Adrenal gland (tissue), 12 donors: ENCODE measurements around the gene FCN2. TPM values are rescaled to one million over a fixed set of nuclear protein-coding genes. Genes with fewer than 3 reads are reported as not detected.
A peak's percentile ranks its signal among the peaks of the same experiment; 100 is the strongest.

Experiments
- DNase-seq, 7 donors: peaks; one replicate each; pipeline ENCODE4 v3.0.0-alpha.2; 2019 to 2020
- H3K27ac ChIP-seq, 5 donors: fragments of 200-600 bp; sonication (generic) in 4 of 5; 1 replicate in 3 of 5; 2 replicates in 2 of 5; pipeline versions ENCODE4 v1.5.1 to v1.8.0; 2016 to 2020; ENCODE audit warnings: mild to moderate bottlenecking in 1 of 5
- H3K27me3 ChIP-seq: fragments of 200-600 bp; 2 replicates; pipeline ENCODE4 v1.8.0; 2021
- H3K36me3 ChIP-seq, 2 donors: fragments of 200-600 bp; replicated peaks in 1 of 2; 1 replicate in 1 of 2; 2 replicates in 1 of 2; pipeline versions ENCODE4 v1.5.1 to v1.8.0; 2018 to 2022
- H3K4me1 ChIP-seq, 2 donors: fragments of 200-600 bp; replicated peaks in 1 of 2; 1 replicate in 1 of 2; 2 replicates in 1 of 2; pipeline versions ENCODE4 v1.5.1 to v1.8.0; 2018 to 2021
- H3K4me3 ChIP-seq, 4 donors: fragments of 200-600 bp; sonication (generic) in 3 of 4; one replicate each; pipeline ENCODE4 v1.5.1; 2016 to 2018
- H3K9me3 ChIP-seq, 3 donors: fragments of 200-600 bp; sonication (generic) in 1 of 3; replicated peaks in 1 of 3; 1 replicate in 2 of 3; 2 replicates in 1 of 3; pipeline versions ENCODE4 v1.5.1 to v1.8.0; 2016 to 2021
- CTCF ChIP-seq, 6 experiments: fragments of 450-650 bp in 4 of 6; fragments of 200-600 bp in 2 of 6; sonication (generic) in 1 of 6; IDR thresholded peaks; 1 replicate in 5 of 6; 2 replicates in 1 of 6; pipeline versions ENCODE4 v1.5.1 to v1.8.0; 2016 to 2021; ENCODE audit warnings: antibody characterized with exemption in 6 of 6, mild to moderate bottlenecking in 2 of 6, moderate library complexity in 1 of 6
- POLR2A ChIP-seq, 2 donors: fragments of 450-650 bp; IDR thresholded peaks; one replicate each; pipeline ENCODE4 v1.6.1; 2017; ENCODE audit warnings: antibody characterized with exemption in 2 of 2, mild to moderate bottlenecking in 2 of 2, moderate library complexity in 1 of 2
- WGBS, 4 donors: extraction: QIAGEN DNeasy Blood & Tissue Kit in 2 of 4; methylation state at CpG; one replicate each; pipeline versions ENCODE4 v1.1.5 to v1.1.7; 2013 to 2017; 5-methylcytosine and 5-hydroxymethylcytosine counted together
- intact Hi-C, 2 donors: fragments of 100-400 bp; cut with DNase I; formaldehyde crosslinking; loops; one replicate each; pipeline versions ENCODE4 v1.14.1 to v1.15.0; 2022 to 2023
- polyA plus RNA-seq, 3 donors: library from polyadenylated mRNA; stranded (reverse); fragments of 200-250 nt in 2 of 3; fragments of 350-450 nt in 1 of 3; fragmentation: Illumina TruSeq in 1 of 3; extraction: RNeasy Lipid Tissue Mini Kit (QIAGEN cat#74804) in 1 of 3; gene quantifications; one replicate each; pipeline ENCODE4 v1.2.3, GENCODE V29; 2013 to 2014
- total RNA-seq, 9 donors: library from RNA; depleted of rRNA in 4 of 9; stranded (reverse); fragments of >200 nt in 4 of 9; fragments of 120-200 nt in 1 of 9; fragmentation: NEBNext Ultra II Directional in 1 of 9; extraction: Animal tissue kit (Norgen Biotek cat#: 25700) in 1 of 9; gene quantifications; one replicate each; pipeline versions ENCODE4 v1.1.0 to v1.2.4, GENCODE V29; 2013 to 2023
- donor health status: healthy with polysubstance abuse.
- donor health status: Bipolar disorder and iron deficiency.
- donor health status: DM: yes; HTN: yes; CAD: no.
- donor health status: DM: no; HTN: no; CAD: no.
- donor health status: DM: no; HTN: no; CAD: no.
- donor health status: DM: yes; HTN: yes; CAD: no.

FCN2 gene
- total and polyA plus RNA-seq, 12 donors = 6.7 to 99.6 (median 31.2) TPM

- H3K4me3 ChIP-seq = no peak overlapping the region
- DNase-seq = peak in 3 of 7 donors; percentile 8 to 37 (median 15)
- no peaks in the 10 kb centered on the region for H3K36me3 ChIP-seq
- intact Hi-C loops = no loop called here
- H3K27me3 ChIP-seq = no peaks in the 10 kb centered on the region
- H3K4me1 ChIP-seq = peaks cover 0 to under 1% of the 10 kb centered on the region in 2 donors
- no peak for TF ChIP-seq CTCF (IDR thresholded peaks at IDR 0.05)
- no peak for TF ChIP-seq POLR2A (IDR thresholded peaks at IDR 0.05)
- 89 to 96% (median 91%) methylated on average over 6 to 24 of the region's 24 CpGs for WGBS, 4 donors
- H3K9me3 ChIP-seq = no peaks in the 10 kb centered on the region
- no peak overlapping the region for H3K27ac ChIP-seq
Measured at GRCh38 chr9:134885679-134886412, 5.2 kb downstream of the FCN2 start.

- H3K36me3 ChIP-seq = no peaks in the 10 kb centered on the region
- no peak overlapping the region for H3K27ac ChIP-seq
- TF ChIP-seq POLR2A (IDR thresholded peaks at IDR 0.05) = no peak
- TF ChIP-seq CTCF (IDR thresholded peaks at IDR 0.05) = no peak
- peak in 1 of 7 donors; percentile 30 for DNase-seq
- intact Hi-C loops = no loop called here
- WGBS, 4 donors = 84 to 94% (median 87%) methylated on average over 10 to 11 of the region's 11 CpGs
- no peaks in the 10 kb centered on the region for H3K9me3 ChIP-seq
- H3K27me3 ChIP-seq = no peaks in the 10 kb centered on the region
- H3K4me1 ChIP-seq = peaks cover 0 to 1% of the 10 kb centered on the region in 2 donors
- no peak overlapping the region for H3K4me3 ChIP-seq
Measured at GRCh38 chr9:134886413-134886913, 5.9 kb downstream of the FCN2 start.

GRCh38 chr9:134887219-134887618 lies 6.6 kb downstream of the FCN2 start:
- WGBS, 4 donors = 91 to 97% (median 93%) methylated on average over 10 of the region's 10 CpGs
- intact Hi-C loops = no loop called here
- Histone ChIP-seq H3K27me3 (no peaks in the 10 kb centered on the region), H3K27ac (no peak overlapping the region), H3K4me3 (no peak overlapping the region), H3K9me3 (no peaks in the 10 kb centered on the region), H3K36me3 (no peaks in the 10 kb centered on the region), H3K4me1 (peaks cover 0 to 7% of the 10 kb centered on the region in 2 donors)
- DNase-seq = peak in 1 of 7 donors; percentile 25
- no peak for TF ChIP-seq POLR2A (IDR thresholded peaks at IDR 0.05)
- TF ChIP-seq CTCF (IDR thresholded peaks at IDR 0.05) = no peak

- H3K27ac ChIP-seq = no peak overlapping the region
- peak in 4 of 7 donors; percentile 12 to 47 (median 14) for DNase-seq
- H3K27me3 ChIP-seq = no peaks in the 10 kb centered on the region
- H3K9me3 ChIP-seq = no peaks in the 10 kb centered on the region
- peaks cover 0 to 7% of the 10 kb centered on the region in 2 donors for H3K4me1 ChIP-seq
- TF ChIP-seq POLR2A (IDR thresholded peaks at IDR 0.05) (no peak), CTCF (IDR thresholded peaks at IDR 0.05) (no peak)
- no peak overlapping the region for H3K4me3 ChIP-seq
- no peaks in the 10 kb centered on the region for H3K36me3 ChIP-seq
- WGBS, 4 donors = 75 to 85% (median 83%) methylated on average over 26 to 27 of the region's 27 CpGs
- intact Hi-C loops = no loop called here
Measured at GRCh38 chr9:134887686-134888602, 7.3 kb downstream of the FCN2 start.
